Stimulated activated CD4-positive, alpha-beta T cell treated with anti-CD3 and anti-CD28 coated beads, Interleukin-1b, Interleukin-23, amount 100 ng/mL, for 1 hour (primary cell): ENCODE measurements around the gene WIPF3.

Source experiments
- DNase-seq, 2 donors: peaks; one replicate each; pipeline ENCODE4 v3.0.0-alpha.2; 2020; ENCODE audit warnings: low read depth in 2 of 2

The WIPF3 gene, protein sequence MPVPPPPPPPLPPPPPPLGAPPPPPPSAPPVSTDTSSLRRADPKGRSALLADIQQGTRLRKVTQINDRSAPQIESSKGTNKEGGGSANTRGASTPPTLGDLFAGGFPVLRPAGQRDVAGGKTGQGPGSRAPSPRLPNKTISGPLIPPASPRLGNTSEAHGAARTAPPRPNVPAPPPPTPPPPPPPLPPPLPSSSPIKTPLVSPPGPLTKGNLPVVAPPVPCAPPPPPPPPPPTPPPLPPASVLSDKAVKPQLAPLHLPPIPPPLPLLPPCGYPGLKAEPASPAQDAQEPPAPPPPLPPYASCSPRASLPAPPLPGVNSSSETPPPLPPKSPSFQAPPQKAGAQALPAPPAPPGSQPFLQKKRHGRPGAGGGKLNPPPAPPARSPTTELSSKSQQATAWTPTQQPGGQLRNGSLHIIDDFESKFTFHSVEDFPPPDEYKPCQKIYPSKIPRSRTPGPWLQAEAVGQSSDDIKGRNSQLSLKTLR

DNA sequence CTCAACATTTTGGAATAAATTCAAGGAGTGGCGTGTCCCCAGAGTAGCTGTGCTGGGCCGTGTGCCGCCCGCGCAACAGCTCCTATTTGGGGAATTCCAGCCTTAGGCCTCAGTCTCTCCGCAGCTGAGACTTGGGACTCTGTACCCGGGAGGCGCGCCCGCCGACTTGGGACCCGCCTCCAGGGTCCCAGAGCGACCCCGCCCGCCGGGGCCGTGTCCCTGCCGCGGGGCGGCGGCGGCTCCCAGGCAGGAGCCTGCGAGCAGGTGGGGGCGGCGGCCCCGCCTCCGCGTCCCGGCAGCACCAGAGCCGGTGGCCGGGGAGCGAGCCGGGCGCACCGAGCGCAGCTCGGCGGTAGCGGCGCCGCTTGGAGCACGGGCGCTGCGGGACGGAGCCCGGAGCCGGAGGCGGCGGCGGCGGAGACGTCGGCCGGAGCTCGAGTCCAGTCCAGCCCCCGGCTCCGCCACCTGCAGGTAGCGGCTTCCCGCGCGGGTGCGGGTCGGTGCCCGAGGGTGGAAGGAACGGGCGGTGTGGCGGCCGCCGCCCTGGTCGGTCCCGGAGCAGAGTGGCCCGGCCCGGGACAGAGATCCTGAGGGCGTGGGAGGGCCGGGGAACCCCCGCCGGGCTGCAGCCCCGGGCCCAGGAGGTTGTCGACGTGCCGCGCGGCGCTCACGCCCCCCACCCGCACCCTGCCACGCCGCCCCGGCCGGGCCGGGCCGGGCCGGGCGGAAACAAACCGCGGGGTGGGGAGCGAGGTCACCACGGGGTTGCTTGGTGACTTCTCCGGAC is at the start of gene WIPF3:
Gene WIPF3, plus strand, starts transcription at position 301 of the 787 bp plus-strand sequence. CDS start 28,217 bp downstream, outside the sequence.
- no peak for DNase-seq

- no peak for DNase-seq
Measured at GRCh38 chr7:29763266-29763665, 43.0 kb upstream of the WIPF3 start.

DNA sequence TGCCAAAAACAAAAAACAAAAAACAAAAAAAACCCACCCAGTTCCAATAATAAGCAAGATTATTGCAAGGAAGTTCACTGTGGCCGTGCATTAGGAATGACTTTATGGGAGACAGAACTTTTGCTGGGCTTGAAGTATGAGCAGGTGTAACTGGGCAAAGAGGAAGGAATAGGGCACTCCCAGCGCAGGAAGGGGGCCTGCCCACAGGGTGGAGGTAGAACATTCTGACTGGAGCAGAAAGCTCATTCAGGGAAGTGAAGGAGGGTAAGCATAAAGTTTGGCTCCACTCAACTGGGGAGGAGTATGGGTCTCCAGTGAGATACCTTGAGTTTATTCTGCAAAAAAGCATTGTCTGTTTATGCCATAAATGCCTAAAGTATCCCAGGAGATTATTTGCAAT is 42.1 kb upstream of the WIPF3 start:
- no peak for DNase-seq

DNA sequence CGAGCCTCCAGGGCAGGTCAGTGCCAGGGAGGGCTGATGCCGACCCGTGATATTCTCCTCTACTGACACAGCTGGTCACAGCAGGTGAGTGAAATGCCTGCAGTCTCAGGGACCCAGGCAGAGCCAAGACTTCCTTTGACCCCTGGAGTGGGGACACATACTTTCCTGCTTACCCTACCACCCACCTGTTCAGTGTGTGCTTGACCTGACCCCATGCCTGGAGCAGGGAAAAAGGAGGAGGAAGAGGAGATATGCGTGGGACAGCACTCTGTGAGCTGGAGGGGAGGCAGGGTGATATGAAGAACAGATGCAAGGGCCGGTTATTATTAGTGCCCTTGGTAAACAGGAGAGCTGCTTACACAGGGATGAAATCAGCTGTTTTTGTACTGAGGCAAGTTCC is 40.8 kb upstream of the WIPF3 start:
- DNase-seq: no peak

DNA sequence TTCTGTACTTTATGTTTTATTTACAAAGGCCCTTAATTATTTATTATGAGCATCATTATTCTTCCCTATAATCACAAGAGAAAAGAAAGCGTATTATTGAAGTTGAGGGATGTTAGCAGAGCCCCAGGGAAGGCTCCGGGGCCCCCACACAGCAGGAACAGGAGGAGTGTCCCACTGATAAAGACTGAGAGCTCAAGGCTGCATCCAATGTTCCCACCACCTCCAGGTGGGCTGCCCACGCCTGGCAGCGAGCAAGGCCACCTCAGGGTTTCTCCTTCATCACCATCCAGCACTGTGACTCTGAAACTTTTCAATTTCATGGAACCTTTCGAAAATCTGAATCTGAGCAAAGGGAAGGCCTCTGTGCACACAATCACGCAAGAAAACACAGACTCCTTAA is 35.9 kb upstream of the WIPF3 start:
- DNase-seq: no peak

- DNase-seq: no peak
Measured at GRCh38 chr7:29771081-29771816, 35.1 kb upstream of the WIPF3 start.

DNA sequence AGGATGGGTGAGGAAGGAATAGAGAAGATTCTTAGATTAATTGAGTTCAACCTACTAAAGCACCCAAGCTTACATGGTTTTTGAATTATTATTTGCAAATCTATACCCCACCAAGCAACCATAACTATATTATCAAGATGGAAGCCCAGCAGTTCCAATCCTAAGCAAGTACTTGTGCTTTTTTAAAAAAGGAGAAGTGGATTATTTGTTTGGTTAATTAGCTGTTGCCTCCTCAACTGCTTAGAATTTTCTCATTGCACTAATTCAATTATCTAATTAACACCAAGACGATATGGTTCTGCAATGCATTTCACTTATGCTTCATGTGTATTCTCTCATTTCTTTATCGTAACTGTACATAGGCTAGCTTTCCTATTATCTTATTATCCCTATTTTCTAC is 27.3 kb upstream of the WIPF3 start:
- no peak for DNase-seq

DNA sequence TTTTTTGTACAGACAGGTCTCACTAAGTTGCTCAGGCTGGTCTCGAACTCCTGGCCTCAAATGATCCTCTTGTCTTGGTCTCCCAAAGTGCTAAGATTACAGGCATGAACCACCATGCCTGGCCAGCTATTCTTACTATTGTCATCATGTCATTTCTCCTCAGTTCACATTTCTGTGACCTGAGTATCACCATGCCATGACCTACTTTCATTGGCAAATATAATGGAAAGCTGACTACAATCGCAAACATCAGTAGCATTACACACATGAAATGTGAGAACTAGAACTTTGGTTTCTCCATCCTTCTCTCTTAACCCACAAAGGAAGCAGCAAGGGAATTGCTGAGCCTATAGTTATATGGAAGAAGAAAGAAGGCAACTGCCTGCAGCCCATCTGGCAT is 26.0 kb upstream of the WIPF3 start:
- DNase-seq: no peak

DNA sequence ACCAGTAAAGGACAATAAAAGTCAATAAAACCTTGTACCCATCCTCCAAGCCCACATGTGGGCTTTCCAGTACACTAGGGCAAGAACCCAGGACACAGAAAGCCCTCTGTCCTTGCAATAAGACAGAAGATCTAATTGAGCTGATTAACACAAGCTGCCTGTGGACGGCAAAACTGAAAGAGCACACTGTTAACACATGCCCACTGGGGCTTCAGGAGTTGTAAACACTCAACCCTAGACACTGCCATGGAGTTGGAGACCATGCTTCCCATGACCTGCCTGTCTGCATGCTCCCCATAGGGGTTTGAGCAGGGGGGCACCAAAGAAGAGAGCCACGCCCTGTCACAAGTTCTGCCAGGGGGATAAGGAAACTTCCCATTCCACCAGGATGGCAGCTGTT is 22.6 kb upstream of the WIPF3 start:
- no peak for DNase-seq

GRCh38 chr7:29793507-29793906 is 12.8 kb upstream of the WIPF3 start:
- no peak for DNase-seq

DNA sequence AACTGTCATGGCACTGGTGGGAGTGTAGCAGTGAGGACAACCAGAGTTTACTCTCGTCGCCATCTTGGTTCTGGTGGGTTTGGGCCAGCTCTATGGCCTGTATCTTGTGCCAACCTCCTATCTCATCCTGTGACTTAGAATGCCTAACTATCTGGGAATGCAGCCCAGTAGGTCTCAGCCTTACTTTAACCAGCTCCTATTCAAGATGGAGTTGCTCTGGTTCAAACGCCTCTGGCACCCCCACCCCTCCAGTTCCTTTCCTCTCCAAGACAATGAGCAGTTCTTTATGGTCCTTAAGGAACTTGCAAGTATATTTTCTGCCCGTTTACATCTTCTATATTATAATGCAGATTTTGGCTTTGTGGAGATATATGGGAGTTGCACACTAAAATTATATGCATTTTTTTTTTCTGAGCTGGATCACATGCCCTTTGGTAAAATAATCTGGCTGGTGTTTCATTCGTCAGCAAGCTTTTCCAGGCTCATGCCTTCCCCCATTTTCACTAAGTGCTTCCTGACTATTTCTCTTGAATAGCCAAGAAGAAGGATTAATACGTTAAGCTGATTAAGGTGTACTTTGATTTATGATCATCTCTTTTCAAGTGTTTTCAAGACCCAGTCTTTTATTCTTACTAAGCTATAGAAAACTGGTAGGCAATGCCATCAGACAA is 11.2 kb upstream of the WIPF3 start:
- no peak for DNase-seq

DNA sequence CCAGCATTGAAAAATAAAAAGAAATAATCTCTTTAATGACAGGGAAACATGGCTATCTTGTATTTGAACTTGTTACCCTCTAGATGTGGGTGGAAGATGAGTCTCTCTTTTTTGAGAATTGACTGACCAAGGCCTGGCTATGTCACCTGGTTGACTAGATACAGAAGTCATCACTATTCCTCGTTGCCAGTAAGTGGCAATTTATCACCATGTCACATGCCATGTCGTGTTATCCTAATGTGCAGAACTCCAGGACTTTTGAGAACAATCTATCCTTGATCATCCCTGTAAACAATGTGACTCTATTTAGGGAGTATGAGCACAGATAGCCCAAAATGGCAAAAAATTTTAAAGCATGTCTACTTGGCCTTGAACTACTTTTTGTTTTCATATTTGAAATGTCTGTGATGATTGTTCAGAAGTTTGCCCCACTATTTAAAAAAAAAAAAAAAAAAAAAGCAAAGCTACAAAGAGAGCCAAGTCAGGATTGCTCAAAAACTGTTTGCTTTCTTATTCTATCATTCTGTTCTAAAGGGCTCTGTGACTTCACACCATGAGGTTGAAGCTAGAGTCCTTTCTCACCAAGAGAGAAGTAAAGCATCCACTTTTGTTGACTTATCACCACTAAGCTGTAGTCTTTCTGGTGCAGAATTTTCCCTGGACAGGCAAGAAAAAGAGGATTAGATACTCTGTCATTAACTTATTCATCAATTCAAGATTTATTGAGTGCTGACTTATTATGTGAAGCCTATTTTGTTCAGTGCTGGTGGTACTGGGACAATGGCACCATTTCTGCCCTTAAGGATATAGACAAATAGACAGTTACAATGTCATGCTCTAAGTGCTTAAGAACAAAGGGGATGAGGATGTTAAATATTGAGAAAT is 10.4 kb upstream of the WIPF3 start:
- no peak for DNase-seq

DNA sequence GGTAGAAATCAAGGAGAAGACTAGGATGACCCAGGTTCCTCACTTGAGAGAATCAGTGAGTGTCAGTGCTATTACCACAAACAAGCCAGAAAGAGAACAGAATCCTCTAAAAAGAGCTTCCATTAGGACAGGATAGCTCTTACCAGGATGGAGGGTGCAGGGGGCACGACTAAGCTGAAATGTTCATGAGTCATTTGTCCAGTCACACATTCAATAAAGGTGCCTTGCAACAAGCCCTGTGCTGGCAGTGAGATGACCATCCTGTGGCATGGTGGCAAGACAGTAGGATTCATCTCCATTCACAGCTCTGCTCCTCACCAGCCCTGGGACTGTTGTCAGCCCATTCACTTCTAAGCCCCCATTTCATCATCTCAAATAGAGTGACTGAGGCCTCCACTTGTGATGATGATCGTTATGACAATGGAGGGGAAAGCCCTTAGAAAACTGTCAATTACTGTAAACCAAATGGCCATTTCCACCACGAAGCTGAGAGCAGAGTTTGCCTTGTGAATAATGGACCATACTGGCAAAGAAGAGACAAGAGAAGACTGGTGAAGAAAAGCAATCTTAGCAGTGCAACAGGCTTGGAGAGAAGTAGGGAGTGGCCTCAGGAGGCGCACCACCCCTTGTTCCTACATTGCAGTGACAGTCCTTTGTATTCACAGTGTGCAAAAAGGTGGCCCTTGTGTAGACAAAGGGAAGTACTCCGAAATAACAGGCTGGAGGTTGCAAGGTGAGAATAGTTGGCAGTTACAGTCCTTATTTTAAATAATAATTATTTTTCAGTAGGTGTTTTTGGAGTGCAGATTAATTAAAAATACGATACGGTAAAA is 9.0 kb upstream of the WIPF3 start:
- no peak for DNase-seq

DNA sequence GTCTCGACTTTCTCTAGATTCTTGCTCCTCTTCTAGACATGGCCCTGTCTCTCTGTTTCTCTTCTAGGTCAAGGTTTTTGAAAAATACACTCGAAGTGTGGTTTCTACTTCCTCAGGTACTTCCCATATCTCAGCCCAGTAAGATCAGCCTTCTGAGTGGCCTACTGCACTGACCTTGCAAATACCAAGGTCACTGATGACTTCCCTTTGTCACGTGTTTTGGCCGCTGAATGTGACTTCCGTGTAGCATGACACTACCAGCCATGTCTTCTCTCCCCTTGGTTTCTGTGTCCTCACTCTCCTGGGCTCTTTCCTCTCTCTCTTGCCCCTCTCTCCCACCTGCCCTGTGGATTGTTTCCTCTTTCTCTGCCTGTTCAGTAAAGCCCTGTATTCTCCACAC is 7.9 kb upstream of the WIPF3 start:
- no peak for DNase-seq

DNA sequence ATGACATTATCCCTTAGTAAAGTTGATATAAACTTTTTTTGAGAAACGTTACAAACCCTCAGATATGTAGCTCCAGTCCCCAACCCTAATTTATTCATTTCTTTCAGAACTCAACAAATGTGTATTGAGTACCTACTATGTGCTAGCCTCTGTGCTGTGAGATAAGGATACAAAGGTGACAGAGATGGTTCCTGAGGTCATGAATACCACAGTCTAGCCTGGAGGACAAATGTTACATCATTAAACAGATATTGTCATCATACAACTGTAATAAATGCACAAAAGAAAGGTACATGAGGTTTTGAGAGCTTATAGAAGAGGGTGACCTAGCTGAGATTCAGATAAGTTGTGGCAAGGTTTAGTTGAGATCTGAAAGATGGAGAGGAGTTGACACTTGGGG is 4.4 kb upstream of the WIPF3 start:
- no peak for DNase-seq

DNA sequence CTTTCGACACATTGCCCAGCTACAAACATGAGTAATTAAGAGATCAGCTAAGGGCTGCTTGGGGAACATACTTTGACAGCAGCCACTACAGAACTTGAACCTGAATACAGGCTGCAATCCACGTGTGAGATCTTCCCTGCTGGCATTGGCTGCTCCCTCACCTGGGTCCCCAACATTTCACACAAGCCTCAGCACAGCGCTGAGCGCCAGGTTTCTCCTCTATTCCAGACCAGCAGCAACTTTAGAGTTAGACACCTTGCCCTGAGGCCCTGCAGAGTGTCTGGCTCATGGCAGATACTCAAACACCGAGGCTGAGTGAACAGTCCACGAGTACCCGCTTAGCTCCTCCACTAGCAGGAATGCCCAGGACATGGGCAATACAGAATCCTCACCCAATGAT is 1.3 kb upstream of the WIPF3 start:
- DNase-seq: no peak

DNA sequence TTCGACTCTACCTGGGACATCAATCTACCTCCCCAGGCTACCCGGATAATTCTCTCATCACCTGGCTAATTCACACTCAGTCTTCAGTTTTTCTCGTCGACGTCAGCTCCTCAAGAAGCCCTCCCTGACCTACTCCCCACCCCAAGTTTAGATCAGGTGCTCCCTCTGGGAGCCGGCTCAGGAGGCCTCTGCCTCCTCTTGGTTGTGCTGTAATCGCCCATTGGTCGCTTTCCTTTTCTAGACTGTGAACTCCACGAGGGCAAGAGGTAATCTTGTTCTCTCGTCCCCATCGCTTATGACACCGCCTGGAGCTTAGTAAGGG is 461 bp upstream of the WIPF3 start:
- DNase-seq: no peak

DNA sequence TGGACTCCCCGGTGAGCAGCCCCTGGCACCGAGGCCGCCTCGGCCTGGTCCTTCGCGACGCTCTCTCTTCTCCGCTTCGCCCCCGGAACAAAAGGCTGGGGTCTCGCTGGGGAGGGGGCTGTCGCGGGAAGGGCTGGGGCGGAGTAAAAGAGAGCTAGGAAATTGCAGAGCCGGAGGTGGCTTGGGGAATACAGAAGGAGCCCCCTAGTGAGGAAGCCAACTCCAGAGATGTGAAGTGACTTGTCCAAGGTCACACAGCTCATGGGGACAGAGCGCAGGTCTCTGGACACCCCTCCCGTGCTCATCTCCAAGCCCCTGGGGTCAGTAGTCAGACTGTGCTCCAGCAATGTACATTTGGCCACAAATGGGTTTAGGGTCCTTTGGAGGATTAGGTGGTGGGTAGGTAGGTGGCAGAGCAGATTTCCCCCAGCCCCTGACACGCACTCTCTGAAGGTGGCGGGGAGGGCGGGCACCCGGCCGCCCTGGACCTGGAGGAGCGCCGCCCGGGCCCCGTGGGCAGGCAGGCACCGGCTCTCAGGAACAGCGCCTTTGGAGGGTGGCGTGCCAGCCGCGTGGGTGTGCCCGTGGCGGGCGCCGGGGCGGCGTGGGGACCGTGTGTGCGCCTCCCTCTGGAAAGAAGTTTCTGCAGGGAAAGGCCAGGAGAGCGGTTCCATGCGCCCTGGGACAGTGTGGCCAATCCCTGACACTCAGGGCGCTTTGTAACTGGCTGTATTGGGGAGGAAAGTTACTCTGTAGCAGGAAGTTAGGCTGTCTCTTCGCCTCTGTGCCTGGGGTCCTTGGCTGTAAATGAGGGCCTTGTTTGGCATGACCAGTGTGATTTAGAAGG is 910 bp downstream of the WIPF3 start:
- no peak for DNase-seq
